Measurements from ENCODE around the gene DIS3L2.

DNA sequence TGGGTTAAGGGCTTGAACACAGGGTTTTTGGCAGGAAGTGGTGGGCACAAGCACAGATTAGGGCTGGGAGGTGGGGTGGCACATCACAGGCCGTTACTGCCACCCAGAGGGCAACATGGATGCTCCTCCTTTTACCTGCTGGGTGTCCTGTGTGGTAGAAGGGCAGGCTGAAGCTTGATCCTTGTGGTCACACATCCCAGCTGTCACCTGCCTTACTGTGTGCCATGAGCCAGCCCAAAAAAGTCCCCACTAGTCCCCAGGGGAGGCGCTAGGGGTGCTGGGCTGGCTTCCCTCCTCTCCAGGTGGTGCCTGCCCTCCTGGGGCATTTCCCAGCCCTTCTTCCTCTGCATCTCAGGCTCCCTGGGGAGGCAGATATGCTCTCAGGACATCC, 366.5 kb downstream of the DIS3L2 start:
- TF ChIP-seq POLR2A (IDR thresholded peaks at IDR 0.05; ENCODE audit: control extremely low read depth in 1 of 2, low read depth in 2 of 2, low read length in 2 of 2), result no peak
- TF ChIP-seq, protein P1, sequence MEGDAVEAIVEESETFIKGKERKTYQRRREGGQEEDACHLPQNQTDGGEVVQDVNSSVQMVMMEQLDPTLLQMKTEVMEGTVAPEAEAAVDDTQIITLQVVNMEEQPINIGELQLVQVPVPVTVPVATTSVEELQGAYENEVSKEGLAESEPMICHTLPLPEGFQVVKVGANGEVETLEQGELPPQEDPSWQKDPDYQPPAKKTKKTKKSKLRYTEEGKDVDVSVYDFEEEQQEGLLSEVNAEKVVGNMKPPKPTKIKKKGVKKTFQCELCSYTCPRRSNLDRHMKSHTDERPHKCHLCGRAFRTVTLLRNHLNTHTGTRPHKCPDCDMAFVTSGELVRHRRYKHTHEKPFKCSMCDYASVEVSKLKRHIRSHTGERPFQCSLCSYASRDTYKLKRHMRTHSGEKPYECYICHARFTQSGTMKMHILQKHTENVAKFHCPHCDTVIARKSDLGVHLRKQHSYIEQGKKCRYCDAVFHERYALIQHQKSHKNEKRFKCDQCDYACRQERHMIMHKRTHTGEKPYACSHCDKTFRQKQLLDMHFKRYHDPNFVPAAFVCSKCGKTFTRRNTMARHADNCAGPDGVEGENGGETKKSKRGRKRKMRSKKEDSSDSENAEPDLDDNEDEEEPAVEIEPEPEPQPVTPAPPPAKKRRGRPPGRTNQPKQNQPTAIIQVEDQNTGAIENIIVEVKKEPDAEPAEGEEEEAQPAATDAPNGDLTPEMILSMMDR (IDR thresholded peaks at IDR 0.05; ENCODE audit: control extremely low read depth in 1 of 3, insufficient read depth in 1 of 3, low read depth in 1 of 3, low read length in 3 of 3), result no peak
- no peak for TF ChIP-seq EZH2 (IDR thresholded peaks at IDR 0.05; ENCODE audit: low read depth, low read length, severe bottlenecking)
- no peak for TF ChIP-seq ZNF274 (IDR thresholded peaks at IDR 0.05; ENCODE audit: borderline replicate concordance, extremely low read depth, low read length)
- no peak for TF ChIP-seq SUZ12 (IDR thresholded peaks at IDR 0.05; ENCODE audit: low read length)

All from H1 (cell line).